GM15510 (cell line): Measurements from ENCODE around the gene PYCR2.

Experiments
- POLR2A ChIP-seq: IDR thresholded peaks from 3 replicates; pipeline ENCODE4 v1.6.1; 2011; ENCODE audit warnings: borderline replicate concordance; ENCODE audit not compliant: insufficient read length; ENCODE audit errors: extremely low read depth

PYCR2 gene

GRCh38 chr1:225923692-225924555, at the start of gene PYCR2:
TSS of gene PYCR2 (minus strand) at chr1:225924250. CDS start at chr1:225924110, 140 bp downstream.
- TF ChIP-seq POLR2A, result peak; percentile 93

DNA sequence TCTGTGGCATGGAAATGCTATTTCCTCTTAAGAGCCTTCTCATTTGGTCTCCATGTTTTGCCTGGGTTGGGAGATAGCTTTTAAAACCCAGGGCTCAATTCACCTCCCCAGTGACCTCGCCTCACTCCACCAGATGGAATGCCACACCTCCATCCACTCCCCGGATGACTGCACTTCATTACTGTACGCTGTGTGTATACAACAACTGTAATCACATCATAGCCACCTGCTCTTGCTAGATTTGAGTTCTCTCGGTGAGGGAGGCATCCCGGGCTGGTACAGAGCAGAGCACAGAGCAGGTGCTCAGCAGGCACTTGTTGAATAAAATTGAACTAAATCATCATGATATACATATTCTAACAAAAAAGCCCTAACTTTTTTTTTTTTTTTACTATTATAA, 49.1 kb upstream of the PYCR2 start:
- no peak for TF ChIP-seq POLR2A

DNA sequence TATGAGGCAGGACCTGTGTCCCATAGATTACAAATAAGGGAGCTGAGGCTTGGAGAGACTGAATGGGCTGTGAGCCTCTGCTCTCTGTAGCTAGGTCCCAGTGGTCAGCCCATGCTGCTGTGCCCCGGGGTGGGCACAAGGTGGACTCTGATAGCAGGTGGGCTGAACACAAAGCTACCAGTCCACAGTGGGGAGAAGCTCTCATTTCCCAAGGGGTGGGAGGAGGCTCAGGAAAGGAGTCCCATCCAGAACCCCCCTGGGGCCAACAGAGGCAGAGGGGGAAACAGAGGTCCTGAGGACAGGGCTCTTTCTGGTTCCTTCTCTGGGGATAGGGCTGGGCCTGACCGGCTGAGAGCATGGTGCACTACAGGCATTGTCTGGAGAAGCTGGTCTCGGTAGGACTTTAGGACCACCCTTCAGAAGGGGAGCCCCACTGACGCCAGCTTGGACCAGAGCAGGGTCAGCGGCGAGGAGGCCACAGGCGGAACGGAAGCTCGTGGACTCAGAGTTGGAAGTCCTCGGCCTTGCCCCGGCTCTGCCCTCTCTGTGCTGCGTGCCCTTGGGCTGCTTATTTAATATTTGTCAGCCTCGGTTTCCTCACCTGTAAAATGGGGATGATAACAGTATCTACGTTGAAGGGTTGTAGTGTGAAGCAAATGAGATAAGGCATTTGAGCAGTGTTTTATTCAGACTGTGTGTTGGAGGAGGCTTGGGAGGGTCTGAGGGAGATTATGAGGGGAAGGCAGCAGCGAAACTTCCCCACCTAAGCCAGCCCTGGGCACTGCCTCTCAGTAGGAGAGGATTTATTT, 48.5 kb upstream of the PYCR2 start:
- TF ChIP-seq POLR2A, result no peak

DNA sequence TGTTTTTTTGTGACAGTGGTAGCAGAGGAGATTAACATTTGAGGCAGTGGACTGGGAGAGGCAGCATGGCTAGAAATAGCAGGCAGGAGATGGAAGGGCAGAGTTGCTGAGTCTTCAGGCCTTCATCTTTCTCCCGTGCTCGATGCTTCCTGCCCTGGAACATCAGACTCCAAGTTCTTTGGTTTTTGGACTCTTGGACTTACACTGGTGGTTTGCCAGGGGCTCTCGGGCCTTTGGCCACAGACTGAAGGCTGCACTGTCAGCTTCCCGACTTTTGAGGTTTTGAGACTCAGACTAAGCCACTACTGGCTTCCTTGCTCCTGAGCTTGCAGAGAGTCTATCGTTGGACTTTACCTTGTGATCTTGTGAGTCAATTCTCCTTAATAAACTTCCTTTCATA, 41.2 kb upstream of the PYCR2 start:
- TF ChIP-seq POLR2A, result no peak

- no peak for TF ChIP-seq POLR2A
Observed at GRCh38 chr1:225963735-225964530, 39.9 kb upstream of the PYCR2 start.

GRCh38 chr1:225962440-225962975, 38.5 kb upstream of the PYCR2 start:
- TF ChIP-seq POLR2A, result no peak

DNA sequence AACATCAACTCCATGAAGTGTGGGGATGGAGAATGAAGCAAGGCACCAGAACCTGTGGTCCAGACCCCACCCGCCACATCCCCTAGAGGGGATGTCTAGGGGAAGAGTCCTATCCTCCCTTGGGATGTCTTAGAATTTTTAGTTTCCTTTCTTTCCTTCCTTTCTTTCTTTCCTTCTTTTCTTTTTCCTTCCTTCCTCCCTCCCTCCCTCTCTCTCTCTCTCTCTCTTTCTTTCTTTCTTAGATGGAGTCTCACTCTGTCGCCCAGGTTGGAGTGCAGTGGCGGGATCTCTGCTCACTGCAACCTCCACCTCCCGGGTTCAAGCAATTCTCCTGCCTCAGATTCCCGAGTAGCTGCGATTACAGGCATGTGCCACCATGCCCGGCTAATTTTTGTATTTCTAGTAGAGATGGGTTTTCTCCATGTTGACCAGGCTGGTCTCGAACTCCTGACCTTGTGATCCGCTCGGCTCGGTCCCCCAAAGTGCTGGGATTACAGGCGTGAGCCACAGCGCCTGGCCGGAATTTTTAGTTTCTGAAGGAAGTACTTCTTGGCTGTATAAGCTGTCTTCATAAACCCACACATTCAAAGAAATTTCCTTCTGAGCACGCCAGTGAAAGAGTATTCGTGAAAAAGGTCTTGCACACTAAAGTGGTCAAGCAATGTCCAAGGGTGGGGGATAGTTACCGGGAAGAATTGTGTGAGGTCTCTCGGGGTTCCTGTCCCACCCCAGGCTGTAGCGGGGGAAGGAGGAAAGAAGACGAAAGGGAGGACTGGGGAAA, 37.8 kb upstream of the PYCR2 start:
- no peak for TF ChIP-seq POLR2A

- no peak for TF ChIP-seq POLR2A
Observed at GRCh38 chr1:225958041-225958440, 34.0 kb upstream of the PYCR2 start.

DNA sequence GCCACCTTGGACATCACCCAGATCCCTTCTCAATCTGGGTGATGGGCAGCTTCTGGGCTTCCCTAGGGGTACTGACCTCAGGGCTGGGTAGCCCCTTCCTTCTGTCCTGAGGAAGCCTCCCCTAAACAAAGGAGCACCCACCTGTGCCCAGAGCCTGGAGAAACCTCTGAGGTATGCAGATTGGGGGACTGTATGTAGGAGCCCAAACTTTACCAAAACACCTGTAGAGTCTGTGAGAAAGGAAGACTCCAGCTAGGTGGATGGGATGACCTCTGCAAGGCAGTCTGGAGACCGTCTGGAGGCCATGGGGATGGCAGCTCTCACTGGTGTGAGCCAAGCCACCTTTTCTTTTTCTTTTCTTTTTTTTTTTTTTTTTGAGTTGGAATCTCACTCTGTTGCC, 30.7 kb upstream of the PYCR2 start:
- TF ChIP-seq POLR2A, result no peak

DNA sequence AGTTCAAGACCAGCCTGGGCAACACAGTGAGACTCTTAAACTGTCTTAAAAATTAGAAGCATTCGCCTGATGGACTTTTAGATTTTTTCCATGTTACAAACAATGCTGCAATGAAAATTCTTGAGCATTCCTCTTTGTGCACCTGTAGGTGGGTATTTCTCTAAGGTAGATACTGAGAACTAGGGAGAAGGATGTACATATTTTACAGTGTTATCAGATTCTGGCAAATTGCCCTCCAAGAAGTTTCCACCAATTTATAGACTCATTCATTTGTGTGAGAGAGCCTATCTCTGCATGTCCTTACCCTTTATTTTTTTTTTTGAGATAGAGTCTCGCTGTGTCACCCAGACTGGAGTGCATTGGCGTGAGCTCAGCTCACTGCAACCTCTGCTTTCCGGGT, 29.3 kb upstream of the PYCR2 start:
- TF ChIP-seq POLR2A, result no peak

DNA sequence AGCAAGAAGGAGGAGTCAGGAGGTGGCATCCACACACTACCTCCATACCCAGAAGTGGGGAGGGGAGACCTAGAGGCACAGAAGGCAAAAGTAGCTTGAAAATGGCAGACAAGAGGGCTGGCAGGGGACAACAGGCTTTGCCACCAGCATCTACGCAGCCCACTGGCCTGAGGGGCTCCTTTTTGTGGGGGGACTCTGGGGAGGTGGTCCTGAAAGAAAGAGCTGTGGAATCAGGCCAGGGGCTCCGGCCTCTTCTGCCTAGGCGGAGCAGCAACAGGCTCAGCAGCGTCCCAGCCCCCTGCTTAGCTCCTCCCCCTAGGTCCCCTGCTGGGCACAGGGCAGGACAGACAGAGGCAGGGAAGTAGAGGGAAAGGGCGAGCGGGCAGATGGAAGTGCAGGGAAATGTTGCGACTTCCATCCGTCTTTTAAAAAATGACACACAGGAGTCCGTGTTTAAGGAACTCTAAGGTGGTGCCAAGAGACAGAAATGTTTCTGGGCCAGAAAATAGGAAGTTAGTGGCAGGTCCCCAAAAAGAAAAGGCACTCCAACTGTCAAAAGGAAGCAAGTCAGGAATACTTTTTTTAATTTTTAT, 27.0 kb upstream of the PYCR2 start:
- TF ChIP-seq POLR2A, result no peak

GRCh38 chr1:225949041-225949440, 25.0 kb upstream of the PYCR2 start:
- no peak for TF ChIP-seq POLR2A

- no peak for TF ChIP-seq POLR2A
Observed at GRCh38 chr1:225946803-225947202, 22.8 kb upstream of the PYCR2 start.
